Endothelial cell of umbilical vein (primary cell): ENCODE results near the gene AIG1.

Source experiments
- CTCF ChIP-seq, 2 donors: IDR thresholded peaks; 1 replicate in 1 of 2; 2 replicates in 1 of 2; pipeline ENCODE4 v1.5.1; 2011; ENCODE audit warnings: low read length in 2 of 2, mild to moderate bottlenecking in 2 of 2, moderate library complexity in 2 of 2, control low read depth in 1 of 2, inconsistent platforms in 1 of 2, low read depth in 1 of 2; ENCODE audit not compliant: insufficient read depth in 1 of 2; ENCODE audit errors: extremely low read depth in 1 of 2
- EZH2 ChIP-seq: IDR thresholded peaks from 2 replicates; pipeline ENCODE4 v1.6.1; 2012; ENCODE audit warnings: borderline replicate concordance, low read depth, mild to moderate bottlenecking, moderate library complexity, low read length, inconsistent platforms; ENCODE audit not compliant: severe bottlenecking
- POLR2AphosphoS5 ChIP-seq: IDR thresholded peaks from 2 replicates; pipeline ENCODE4 v1.6.1; 2012; ENCODE audit warnings: low read depth, mild to moderate bottlenecking, control low read depth, low read length, moderate library complexity; ENCODE audit not compliant: insufficient read depth

- TF ChIP-seq CTCF (IDR thresholded peaks at IDR 0.05; ENCODE audit: extremely low read depth in 1 of 2, insufficient read depth in 1 of 2, low read depth in 1 of 2, low read length in 2 of 2) = no peak
- TF ChIP-seq EZH2 = no peak
- no peak for TF ChIP-seq POLR2AphosphoS5
These were observed 39.0 kb downstream of the AIG1 start for GRCh38 chr6:143099647-143100046.
